HUDEP-2 (cell line): ENCODE measurements around the gene KBTBD7.
"Not testable (repeated sequence)": the region's sequence is repeated elsewhere in the genome, so short reads cannot be mapped to it uniquely, and the experiment has no call there.

Experiments used
- DNase-seq, 76 experiments: peaks; one replicate each; lab custom pipeline; 2025; ENCODE audit not compliant: unreplicated experiment in 76 of 76; lab: John Stamatoyannopoulos, UW

KBTBD7 gene

GRCh38 chr13:41199079-41199478, 4.7 kb upstream of the KBTBD7 start:
- DNase-seq, result no peak

- peak in 10 of 76 experiments; percentile 3 to 22 (median 16) for DNase-seq
Observed at GRCh38 chr13:41196620-41197019, 2.3 kb upstream of the KBTBD7 start.

DNA sequence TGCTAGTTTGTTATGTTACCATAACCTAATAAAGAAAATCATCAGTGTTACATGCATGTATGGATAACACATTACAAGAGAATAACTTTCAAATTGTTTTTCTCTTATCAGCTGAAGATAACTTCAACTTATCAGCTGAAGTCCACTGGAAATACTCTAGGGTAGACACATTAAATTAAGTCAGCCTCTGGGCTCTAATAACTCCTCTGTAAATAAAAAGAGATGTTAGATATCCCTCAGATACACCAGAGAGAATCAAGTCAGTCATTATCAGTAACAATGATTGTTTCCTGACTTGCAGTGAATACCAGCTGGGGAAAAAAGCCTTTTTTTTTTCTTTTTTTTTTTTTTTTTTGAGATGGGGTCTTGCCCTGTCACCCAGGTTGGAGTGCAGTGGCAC, 1.6 kb upstream of the KBTBD7 start:
- DNase-seq, result no peak

DNA sequence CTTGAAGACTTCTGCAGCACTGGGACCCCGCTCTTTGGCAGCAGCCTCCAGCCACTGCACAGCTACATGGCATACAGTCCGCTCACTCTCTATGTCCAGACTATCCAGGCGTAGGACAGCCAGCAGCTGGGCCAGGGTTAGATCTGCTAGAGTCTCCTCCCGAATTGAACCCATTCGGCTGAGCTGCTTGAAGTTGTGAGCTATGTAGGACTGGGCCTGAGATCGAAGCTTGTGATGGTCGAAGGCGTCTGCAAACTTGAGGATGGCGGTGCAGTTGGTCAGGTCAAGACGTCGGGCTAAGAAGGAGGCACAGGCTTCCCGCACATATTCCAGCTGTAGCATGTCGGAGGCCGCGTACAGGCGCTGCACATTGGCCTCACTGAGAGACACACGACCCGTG, 900 bp downstream of the KBTBD7 start:
- no peak for DNase-seq

DNA sequence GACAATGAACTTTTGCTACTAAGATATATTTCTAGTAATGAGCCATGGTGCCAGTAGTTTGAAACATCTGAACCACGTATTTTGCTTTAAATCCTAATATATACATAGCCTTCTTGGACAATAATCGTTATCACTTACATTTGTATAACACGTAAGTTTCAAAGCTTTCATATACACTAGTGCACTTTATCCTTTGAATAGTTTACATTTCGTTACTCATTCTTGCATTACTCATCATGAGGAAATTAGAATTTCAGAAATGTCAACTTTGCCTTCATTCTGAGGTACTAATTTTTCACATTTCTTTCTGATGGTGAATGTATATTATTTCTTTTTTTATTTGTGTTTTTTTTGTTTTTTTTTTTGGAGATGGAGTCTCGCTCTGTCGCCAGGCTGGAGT, 5.8 kb downstream of the KBTBD7 start:
- DNase-seq, result no peak

GRCh38 chr13:41186481-41186880, 7.9 kb downstream of the KBTBD7 start:
- no peak for DNase-seq

DNA sequence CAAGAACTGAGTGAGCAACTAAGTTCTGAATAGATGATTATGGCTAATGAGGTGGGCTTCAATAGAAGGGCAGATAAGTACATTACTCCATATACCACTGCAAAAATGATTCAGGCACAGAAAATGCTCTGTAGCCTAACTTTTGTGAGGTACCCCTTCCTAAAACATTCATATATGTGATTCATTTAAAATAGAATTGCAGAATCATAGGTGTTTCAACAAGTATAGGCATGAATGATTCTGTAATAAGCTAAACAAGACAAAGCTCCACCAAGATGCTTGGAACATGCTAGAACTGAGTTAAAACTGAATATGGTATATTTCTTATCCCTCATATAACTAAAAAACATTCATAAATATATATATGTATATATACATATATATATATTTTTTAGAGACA, 12.1 kb downstream of the KBTBD7 start:
- no peak for DNase-seq

DNA sequence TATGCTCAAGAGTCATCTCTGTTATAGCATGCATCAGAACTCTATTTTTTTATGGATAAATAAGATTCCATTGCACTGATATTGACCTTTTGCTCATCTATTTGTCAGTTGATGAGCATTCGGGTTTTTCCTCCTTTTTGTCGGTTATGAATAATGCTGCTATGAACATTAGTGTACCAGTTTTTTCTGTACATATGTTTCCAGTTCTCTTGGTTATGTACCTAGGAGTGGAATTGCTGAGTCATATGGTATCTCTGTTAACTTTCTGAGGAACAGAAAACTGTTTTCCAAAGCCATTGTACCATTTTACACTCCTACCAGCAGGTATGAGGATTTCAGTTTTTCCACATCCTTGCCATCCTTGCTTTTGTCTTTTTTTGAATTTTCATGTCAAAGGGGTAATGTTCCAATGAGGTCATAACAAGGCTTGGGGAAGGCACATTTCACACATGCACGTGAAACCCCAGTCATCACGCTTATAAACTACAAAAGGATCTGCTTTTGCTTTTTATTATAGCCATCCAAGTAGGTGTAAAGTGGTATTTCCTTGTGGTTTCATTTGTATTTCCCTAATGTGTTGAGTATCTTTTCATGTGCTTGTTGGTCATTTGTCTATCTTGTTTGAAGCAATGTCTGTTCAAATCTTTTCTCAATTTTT, 14.6 kb downstream of the KBTBD7 start:
- peak in 1 of 76 experiments; percentile 5 for DNase-seq

GRCh38 chr13:41178040-41178439, 16.3 kb downstream of the KBTBD7 start:
- DNase-seq, result no peak

DNA sequence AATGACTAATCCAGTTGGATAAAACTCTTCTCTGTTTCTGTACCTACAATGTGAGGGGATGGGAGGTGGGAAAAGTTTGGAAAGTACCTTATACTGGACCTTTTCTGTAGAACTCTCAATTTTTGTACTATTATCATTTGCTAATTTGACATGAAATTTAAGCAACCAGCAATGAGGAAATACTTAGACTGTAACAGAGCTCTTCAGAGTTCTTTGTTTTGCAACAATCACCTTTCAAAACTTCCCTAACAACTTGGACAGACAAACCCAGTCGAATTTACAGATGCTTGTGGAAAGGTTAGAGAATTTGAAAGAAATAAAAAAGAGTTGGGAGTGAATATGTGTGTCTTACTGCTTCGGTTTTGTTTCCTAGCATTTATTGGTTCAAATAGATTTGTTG, 16.8 kb downstream of the KBTBD7 start:
- no peak for DNase-seq

DNA sequence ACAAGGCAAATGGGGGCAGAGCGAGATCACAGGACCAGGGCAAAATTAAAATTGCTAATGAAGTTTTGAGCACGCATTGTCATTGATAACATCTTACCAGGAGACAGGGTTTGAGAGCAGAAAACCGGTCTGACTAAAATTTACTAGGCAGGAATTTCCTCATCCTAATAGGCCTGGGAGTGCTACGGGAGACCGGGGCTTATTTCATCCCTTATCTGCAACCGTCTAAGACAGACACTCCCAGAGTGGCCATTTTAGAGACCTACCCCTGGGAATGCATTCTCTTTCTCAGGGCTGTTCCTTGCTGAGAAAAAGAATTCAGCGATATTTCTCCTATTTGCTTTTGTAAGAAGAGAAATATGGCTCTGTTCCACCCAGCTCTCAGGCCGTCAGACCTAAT, 18.8 kb downstream of the KBTBD7 start:
- not testable (repeated sequence) for DNase-seq

- peak in 1 of 76 experiments; percentile 1 for DNase-seq
Observed at GRCh38 chr13:41162151-41162550, 32.2 kb downstream of the KBTBD7 start.

DNA sequence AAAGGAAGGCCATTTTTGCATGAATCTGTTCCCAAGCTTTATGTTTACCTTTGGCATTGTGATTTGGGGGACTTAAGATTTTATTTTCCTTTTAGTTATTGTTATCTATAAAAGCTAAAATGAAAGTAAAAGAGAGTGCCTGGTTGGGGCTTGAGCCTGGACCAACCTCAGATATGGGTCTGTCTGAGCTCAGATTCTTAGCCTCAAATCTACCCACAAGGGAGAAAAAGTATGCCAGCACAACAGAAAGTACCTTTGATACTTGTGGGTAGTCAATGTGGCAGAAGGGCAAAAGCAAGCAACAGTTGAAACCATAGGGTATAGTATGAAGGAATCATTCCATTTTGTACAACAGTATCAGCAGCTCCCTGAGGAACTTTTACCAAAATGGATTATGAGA, 35.2 kb downstream of the KBTBD7 start:
- no peak for DNase-seq

DNA sequence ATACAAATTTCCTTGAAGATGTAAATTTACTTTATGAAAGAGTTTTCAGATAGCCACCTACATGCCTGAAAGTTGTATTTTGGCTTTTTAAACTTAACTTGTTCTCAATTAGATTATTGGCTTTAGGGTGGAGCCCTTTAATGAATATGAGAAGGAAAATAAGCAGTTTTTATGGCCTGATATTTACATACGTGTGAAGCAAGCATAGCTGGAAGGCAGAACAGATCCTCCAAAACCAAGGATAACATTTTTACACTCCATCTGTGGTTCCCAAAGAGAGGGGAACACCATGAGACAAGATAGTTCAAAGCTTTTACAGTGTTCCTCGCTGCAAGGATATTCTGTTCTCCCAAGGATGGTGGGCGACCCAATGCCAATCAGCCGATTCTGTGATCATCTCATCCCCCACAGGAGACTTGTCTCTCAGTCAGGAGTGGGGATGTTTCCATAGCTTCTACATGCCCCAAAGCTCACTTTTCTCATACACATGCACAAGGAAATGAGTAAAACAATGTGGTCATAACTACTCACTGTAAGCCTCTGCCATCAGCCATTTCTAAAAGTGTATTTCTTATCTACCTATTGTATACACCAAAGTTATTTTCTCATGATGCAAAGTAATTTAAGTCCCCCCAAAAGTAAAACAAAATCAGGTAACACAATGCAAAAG, 37.2 kb downstream of the KBTBD7 start:
- DNase-seq, result no peak

DNA sequence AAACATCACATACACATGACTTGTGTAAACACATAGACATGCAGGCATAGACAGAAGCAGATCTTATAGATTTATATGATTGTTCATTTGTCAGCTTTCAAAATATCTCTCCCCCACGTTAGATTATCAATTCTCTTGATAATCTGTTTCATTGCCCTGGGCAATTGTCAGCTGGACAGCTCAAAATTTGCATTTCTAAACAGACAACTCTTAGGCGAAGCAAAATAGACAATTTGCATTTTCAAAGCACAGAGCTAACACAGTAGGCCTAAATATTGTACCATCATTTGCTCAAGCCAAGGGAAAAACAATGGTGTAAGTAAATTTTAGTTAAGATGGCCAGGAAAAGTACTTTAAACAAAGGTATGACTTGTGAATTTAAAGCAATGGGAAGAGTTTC, 37.7 kb downstream of the KBTBD7 start:
- DNase-seq, result no peak

DNA sequence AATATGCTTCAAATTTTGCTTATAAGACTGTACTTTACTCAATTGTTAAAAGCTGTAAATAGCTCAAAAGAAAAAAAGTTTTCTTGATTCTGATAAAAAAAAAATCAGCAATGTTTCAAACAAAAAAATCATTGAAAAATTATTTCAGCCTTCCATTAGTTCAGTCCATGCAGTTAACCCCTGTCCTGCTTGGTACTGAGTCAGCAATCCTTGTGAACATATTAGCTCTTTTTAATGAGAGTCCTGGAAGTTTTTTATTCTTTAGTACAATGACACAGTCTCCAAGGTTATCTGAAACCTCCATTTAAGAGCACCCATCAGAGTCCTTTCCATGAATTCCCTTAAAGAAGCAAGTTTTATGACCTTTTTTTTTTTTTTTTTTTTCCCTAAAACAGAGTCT, 40.3 kb downstream of the KBTBD7 start:
- DNase-seq, result no peak

GRCh38 chr13:41152005-41152404, 42.4 kb downstream of the KBTBD7 start:
- DNase-seq, result no peak

DNA sequence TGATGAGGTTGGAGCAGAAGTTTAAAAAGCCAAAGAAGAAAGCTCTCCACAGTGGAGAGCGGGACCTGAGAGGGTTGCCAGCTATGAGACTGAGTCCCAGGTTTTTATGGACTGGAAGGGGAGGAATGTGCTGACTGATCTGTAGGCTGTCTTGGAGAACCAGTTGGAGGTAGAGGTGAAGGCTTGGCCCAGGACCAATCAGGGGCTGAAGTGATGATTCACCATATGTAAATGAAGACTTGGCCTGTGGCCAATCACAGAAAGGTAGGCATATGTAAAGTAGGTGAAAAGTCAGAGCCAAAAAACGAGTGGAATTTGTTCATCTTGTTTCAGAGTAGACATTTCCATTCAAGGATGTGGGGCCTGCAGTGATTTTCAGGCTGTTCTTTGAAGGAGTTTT, 44.3 kb downstream of the KBTBD7 start:
- DNase-seq, result no peak

DNA sequence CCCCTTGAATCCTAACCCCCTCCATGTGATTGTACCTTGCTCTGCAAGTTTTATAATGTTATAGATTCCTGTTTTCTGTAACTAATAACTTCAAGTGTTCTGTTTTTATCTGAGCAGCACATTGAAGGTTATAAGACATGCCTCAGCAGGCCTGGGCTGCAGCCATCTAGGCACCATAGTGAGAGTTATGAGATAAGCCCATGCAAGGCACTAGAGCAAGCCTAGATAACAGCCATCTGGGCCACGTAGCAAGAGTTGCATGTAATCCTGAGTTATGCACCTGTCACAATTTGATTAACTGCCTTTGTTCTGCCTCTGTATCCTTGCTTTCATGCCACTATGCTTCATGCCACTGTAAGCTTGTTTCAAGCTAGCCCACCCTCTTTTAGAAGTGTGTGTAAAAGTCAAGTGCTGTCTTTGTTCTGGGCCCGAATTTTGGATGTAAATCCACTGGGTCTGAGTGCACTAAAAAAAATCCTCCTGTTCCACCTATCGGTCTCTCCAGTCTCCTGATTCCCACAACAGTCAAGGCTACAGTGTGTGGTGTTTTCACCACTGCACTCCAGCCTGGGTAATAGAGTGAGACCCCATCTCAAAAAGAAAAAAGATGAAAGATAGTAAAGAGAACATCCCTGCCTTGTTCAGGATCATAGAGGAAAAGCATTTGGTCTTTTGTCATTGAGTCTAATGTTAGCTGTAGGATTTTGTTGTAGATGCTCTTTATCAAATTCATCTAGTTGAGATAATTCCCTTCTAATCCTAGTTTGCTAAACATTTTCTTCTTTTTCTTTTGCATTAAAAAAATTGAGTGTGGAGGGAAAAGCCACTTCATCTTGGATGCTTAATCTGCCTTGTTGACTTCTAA, 45.7 kb downstream of the KBTBD7 start:
- peak in 9 of 76 experiments; percentile 1 to 38 (median 25) for DNase-seq

- no peak for DNase-seq
Observed at GRCh38 chr13:41145136-41145908, 49.0 kb downstream of the KBTBD7 start.

GRCh38 chr13:41144576-41144975, 49.8 kb downstream of the KBTBD7 start:
- no peak for DNase-seq
